Stomach (tissue), 9 donors: ENCODE measurements around the gene CYYR1. TPM values are rescaled to one million over a fixed set of nuclear protein-coding genes. Genes with fewer than 3 reads are reported as not detected.

Experiments used
- DNase-seq, 2 donors: peaks; one replicate each; pipeline versions ENCODE4 v3.0.0 to v3.0.0-alpha.2; 2013 to 2019
- H3K27ac ChIP-seq, 5 donors: fragments of 200-600 bp in 4 of 5; sonication (generic) in 4 of 5; one replicate each; pipeline ENCODE4 v1.5.1; 2013 to 2019; ENCODE audit warnings: mild to moderate bottlenecking in 1 of 5, moderate library complexity in 1 of 5
- H3K27me3 ChIP-seq, 3 donors: fragments of 200-600 bp; sonication (generic); one replicate each; pipeline ENCODE4 v1.5.1; 2017 to 2019; ENCODE audit warnings: mixed run types in 1 of 3
- H3K36me3 ChIP-seq, 4 donors: fragments of 200-600 bp; sonication (generic); 1 replicate in 3 of 4; 2 replicates in 1 of 4; pipeline ENCODE4 v1.5.1; 2016 to 2019
- H3K4me1 ChIP-seq, 4 donors: fragments of 200-600 bp; sonication (generic); one replicate each; pipeline ENCODE4 v1.5.1; 2016 to 2019
- H3K4me3 ChIP-seq, 4 donors: fragments of 200-600 bp; sonication (generic) in 3 of 4; one replicate each; pipeline ENCODE4 v1.5.1; 2016 to 2019; ENCODE audit warnings: mild to moderate bottlenecking in 1 of 4
- H3K9me3 ChIP-seq, 4 donors: fragments of 200-600 bp; sonication (generic); one replicate each; pipeline ENCODE4 v1.5.1; 2016 to 2019
- CTCF ChIP-seq, 7 experiments: fragments of 450-650 bp in 4 of 7; fragments of 200-600 bp in 3 of 7; sonication (generic) in 3 of 7; IDR thresholded peaks; one replicate each; pipeline ENCODE4 v1.5.1; 2016 to 2019; ENCODE audit warnings: antibody characterized with exemption in 7 of 7, control low read depth in 2 of 7, mild to moderate bottlenecking in 1 of 7
- EP300 ChIP-seq: sonication (generic); formaldehyde crosslinking; IDR thresholded peaks from one replicate; pipeline ENCODE4 v1.6.1; 2017; ENCODE audit warnings: antibody characterized with exemption
- POLR2A ChIP-seq, 4 donors: fragments of 450-650 bp; IDR thresholded peaks; one replicate each; pipeline ENCODE4 v1.6.1; 2016; ENCODE audit warnings: antibody characterized with exemption in 4 of 4, control low read depth in 2 of 4, mild to moderate bottlenecking in 1 of 4, moderate library complexity in 1 of 4
- POLR2AphosphoS5 ChIP-seq, 3 donors: sonication (generic); formaldehyde crosslinking; IDR thresholded peaks; one replicate each; pipeline ENCODE4 v1.6.1; 2016; ENCODE audit warnings: antibody characterized with exemption in 3 of 3
- WGBS, 5 donors: extraction: QIAGEN DNeasy Blood & Tissue Kit in 3 of 5; methylation state at CpG; one replicate each; pipeline versions ENCODE4 v1.1.5 to v1.1.7; 2013 to 2018; 5-methylcytosine and 5-hydroxymethylcytosine counted together
- intact Hi-C: fragments of 100-400 bp; cut with DNase I; formaldehyde crosslinking; loops from one replicate; pipeline ENCODE4 v1.15.1; 2023; ENCODE audit warnings: low total_unique reads
- polyA plus RNA-seq, 3 donors: library from polyadenylated mRNA; stranded (reverse); fragments of 200-250 nt; gene quantifications; one replicate each; pipeline ENCODE4 v1.2.3, GENCODE V29; 2013
- total RNA-seq, 5 donors: library from RNA; depleted of rRNA; stranded (reverse); fragments of >200 nt; gene quantifications; one replicate each; pipeline versions ENCODE4 v1.1.0 to v1.2.3, GENCODE V29; 2014 to 2016
- donor health status: healthy with polysubstance abuse.
- donor health status: Bipolar disorder and iron deficiency.
- donor health status: healthy.

The CYYR1 gene
- total and polyA plus RNA-seq, 8 donors, result 0.89 to 11.6 (median 6.1) TPM; not detected in 2

GRCh38 chr21:26597981-26598380, 24.9 kb upstream of the CYYR1 start:
- Histone ChIP-seq H3K27ac (no peak overlapping the region), H3K4me1 (no peaks in the 10 kb centered on the region), H3K36me3 (no peaks in the 10 kb centered on the region), H3K27me3 (no peaks in the 10 kb centered on the region), H3K9me3 (no peaks in the 10 kb centered on the region), H3K4me3 (no peak overlapping the region)
- intact Hi-C loops, result no loop called here
- 39 to 69% (median 46%) methylated on average over 2 of the region's 2 CpGs for WGBS, 5 donors
- no peak for DNase-seq
- TF ChIP-seq CTCF (IDR thresholded peaks at IDR 0.05) (no peak), POLR2AphosphoS5 (IDR thresholded peaks at IDR 0.05) (no peak), POLR2A (IDR thresholded peaks at IDR 0.05) (no peak), EP300 (no peak)

- 73 to 82% (median 77%) methylated on average over 3 of the region's 3 CpGs for WGBS, 5 donors
- H3K4me1 ChIP-seq, result no peaks in the 10 kb centered on the region
- intact Hi-C loops, result no loop called here
- H3K27me3 ChIP-seq, result no peaks in the 10 kb centered on the region
- no peaks in the 10 kb centered on the region for H3K9me3 ChIP-seq
- no peak for TF ChIP-seq CTCF (IDR thresholded peaks at IDR 0.05)
- TF ChIP-seq POLR2AphosphoS5 (IDR thresholded peaks at IDR 0.05), result no peak
- no peak for TF ChIP-seq EP300
- TF ChIP-seq POLR2A (IDR thresholded peaks at IDR 0.05), result no peak
- no peak for DNase-seq
- H3K36me3 ChIP-seq, result no peaks in the 10 kb centered on the region
- no peak overlapping the region for H3K4me3 ChIP-seq
- H3K27ac ChIP-seq, result no peak overlapping the region
Observed at GRCh38 chr21:26597031-26597430, 23.9 kb upstream of the CYYR1 start.

GRCh38 chr21:26595971-26596370, 22.9 kb upstream of the CYYR1 start:
- H3K27me3 ChIP-seq, result no peaks in the 10 kb centered on the region
- no peak overlapping the region for H3K27ac ChIP-seq
- no peaks in the 10 kb centered on the region for H3K9me3 ChIP-seq
- intact Hi-C loops, result no loop called here
- H3K4me1 ChIP-seq, result no peaks in the 10 kb centered on the region
- H3K36me3 ChIP-seq, result no peaks in the 10 kb centered on the region
- 80 to 93% (median 90%) methylated on average over 7 of the region's 7 CpGs for WGBS, 5 donors
- DNase-seq, result no peak
- no peak overlapping the region for H3K4me3 ChIP-seq
- TF ChIP-seq CTCF (IDR thresholded peaks at IDR 0.05) (no peak), POLR2AphosphoS5 (IDR thresholded peaks at IDR 0.05) (no peak), POLR2A (IDR thresholded peaks at IDR 0.05) (no peak), EP300 (no peak)

- Histone ChIP-seq H3K4me3 (no peak overlapping the region), H3K4me1 (no peaks in the 10 kb centered on the region), H3K27ac (no peak overlapping the region), H3K9me3 (no peaks in the 10 kb centered on the region), H3K36me3 (no peaks in the 10 kb centered on the region), H3K27me3 (no peaks in the 10 kb centered on the region)
- DNase-seq, result no peak
- intact Hi-C loops, result no loop called here
- 77 to 86% (median 82%) methylated on average over 1 of the region's 1 CpG for WGBS, 5 donors
- TF ChIP-seq CTCF (IDR thresholded peaks at IDR 0.05) (no peak), EP300 (no peak), POLR2AphosphoS5 (IDR thresholded peaks at IDR 0.05) (no peak), POLR2A (IDR thresholded peaks at IDR 0.05) (no peak)
Observed at GRCh38 chr21:26593800-26594199, 20.7 kb upstream of the CYYR1 start.
